ENCODE data around the gene CLBA1.
"Not testable (repeated sequence)": the region's sequence is repeated elsewhere in the genome, so short reads cannot be mapped to it uniquely, and the experiment has no call there.

GRCh38 chr14:105027718-105028117, 42.1 kb downstream of the CLBA1 start:
- TF ChIP-seq SP1 (IDR thresholded peaks at IDR 0.05); FOXK2 (IDR thresholded peaks at IDR 0.05); TARDBP (IDR thresholded peaks at IDR 0.05); NFRKB (IDR thresholded peaks at IDR 0.05); SUZ12 (IDR thresholded peaks at IDR 0.05); ARNT (IDR thresholded peaks at IDR 0.05); BHLHE40 (IDR thresholded peaks at IDR 0.05; ENCODE audit: borderline replicate concordance); FOXM1 (IDR thresholded peaks at IDR 0.05; ENCODE audit: borderline replicate concordance); HDGF (IDR thresholded peaks at IDR 0.05; ENCODE audit: borderline replicate concordance); ELF4 (IDR thresholded peaks at IDR 0.05); LEF1 (IDR thresholded peaks at IDR 0.05; ENCODE audit: borderline replicate concordance): not testable (repeated sequence)
- 0 out of 2 replicates have a peak, but pooled peaks have one; percentile 27 for TF ChIP-seq ZNF384 (IDR thresholded peaks at IDR 0.05)
- TF ChIP-seq, protein P1, sequence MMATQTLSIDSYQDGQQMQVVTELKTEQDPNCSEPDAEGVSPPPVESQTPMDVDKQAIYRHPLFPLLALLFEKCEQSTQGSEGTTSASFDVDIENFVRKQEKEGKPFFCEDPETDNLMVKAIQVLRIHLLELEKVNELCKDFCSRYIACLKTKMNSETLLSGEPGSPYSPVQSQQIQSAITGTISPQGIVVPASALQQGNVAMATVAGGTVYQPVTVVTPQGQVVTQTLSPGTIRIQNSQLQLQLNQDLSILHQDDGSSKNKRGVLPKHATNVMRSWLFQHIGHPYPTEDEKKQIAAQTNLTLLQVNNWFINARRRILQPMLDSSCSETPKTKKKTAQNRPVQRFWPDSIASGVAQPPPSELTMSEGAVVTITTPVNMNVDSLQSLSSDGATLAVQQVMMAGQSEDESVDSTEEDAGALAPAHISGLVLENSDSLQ (IDR thresholded peaks at IDR 0.05) = not testable (repeated sequence)
